Head of caudate nucleus (tissue), 42 donors: ENCODE results near the gene ASB3.
"Not testable (repeated sequence)": the region's sequence is repeated elsewhere in the genome, so short reads cannot be mapped to it uniquely, and the experiment has no call there.

Experiments used
- DNase-seq, 42 donors: peaks; one replicate each; pipeline versions ENCODE4 v3.0.0 to v3.0.0-alpha.2; 2020 to 2021; ENCODE audit warnings: mixed read lengths in 7 of 42
- intact Hi-C: fragments of 100-400 bp; cut with DNase I; formaldehyde crosslinking; loops from one replicate; pipeline ENCODE4 v1.15.0; 2022

ASB3 gene

DNA sequence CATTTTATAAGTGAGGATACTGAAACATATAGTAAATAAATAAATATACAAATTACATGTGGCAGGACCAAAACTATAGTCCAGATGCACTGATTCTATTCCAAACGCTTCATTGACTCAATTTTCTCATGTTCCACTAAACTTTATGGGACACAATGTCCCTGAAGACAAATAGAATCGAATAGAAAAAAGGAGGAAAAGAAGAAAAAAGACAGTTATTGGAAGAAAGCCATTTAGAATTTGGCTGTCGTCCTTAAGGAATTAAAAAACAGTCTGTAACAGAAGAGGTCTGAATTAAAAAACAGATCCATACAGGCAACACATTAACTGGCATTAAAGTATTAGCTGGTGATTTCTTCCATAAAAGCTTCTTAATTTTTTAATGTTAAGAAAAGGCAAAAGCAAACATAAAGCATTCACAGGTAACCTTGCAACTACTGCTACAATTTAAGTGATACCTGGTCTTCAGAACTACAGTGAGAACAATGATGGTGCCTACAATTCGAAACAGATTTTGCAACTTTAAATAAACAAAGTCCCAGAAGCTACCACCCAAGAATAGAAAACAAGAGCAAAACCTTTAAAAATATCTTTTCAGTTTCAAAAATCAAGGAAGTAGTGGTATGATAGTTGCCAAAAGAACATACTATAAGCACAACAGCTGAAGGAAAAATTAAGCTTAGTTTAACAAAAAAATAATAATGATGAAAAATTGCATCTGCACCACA is 36.5 kb downstream of the ASB3 start:
- DNase-seq, result no peak
- intact Hi-C loops, result no loop called here

GRCh38 chr2:53744395-53745065 is 42.2 kb downstream of the ASB3 start:
- intact Hi-C loops, result no loop called here
- DNase-seq, result no peak

DNA sequence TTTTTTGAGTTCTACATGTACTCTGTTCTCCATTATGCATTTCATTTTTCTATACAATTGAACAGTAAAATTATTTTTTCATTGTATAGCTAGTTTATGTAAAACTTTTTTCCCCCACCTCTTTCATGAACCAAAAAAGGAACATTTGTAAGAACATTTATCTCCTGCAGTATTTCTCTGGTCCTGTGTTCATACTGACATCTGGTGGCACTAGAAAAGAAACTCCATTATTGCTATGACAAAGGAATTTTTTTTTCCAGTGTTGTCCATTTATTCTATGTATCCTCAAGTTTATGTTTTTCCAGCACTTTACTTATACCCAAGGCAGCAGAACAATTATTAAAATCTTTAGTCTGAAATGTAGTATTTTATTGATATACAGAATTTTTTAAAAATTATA is 46.6 kb downstream of the ASB3 start:
- intact Hi-C loops, result no loop called here
- no peak for DNase-seq

GRCh38 chr2:53739032-53739431 is 47.7 kb downstream of the ASB3 start:
- intact Hi-C loops, result no loop called here
- DNase-seq, result no peak

DNA sequence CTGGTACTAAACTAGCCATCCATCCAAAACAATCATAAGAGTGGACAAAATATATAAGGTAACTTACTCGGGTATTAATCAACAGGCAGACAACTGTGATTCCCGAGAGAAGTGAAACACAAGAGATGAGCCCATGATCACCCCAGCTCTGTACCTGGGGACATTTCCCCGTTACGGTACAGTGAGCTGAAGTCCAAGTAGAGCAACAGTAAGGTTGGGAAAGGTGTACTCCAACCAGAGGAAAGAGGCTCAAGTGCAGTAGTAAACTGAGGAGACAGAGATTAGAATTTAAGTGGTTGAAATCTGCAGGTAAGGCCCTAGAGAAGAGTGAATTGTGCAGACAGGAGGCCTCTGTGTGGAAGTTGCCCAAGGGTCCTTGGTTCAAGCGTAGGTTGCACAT is 49.7 kb downstream of the ASB3 start:
- intact Hi-C loops, result no loop called here
- no peak for DNase-seq

DNA sequence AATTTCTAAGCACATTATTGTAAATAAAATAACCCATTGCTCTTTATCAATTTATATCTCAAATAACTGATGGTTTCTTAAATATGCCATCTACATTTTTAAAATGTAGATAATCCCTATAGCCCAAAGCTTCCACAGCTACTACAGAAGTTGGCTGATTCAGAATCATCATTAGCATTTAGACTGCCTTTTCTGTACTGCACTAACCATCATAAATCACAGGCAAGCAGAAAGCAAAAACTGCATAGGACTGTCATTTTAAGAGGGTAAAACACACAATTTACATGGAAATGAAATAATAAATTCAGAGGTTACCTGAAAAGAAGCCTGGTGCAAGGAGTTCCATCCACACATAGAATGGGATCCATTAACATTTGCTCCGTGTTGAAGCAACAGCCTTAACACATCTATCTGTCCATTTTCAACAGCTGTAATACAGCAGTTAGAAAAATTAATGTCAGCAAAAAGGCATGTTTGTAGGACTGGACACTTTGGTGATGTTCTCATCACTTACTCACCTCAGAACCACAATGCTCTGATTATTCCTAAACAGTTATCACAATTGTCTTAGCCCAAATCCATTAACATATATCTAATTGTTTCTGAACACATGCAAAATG is 57.5 kb downstream of the ASB3 start:
- intact Hi-C loops, result no loop called here
- DNase-seq, result no peak

DNA sequence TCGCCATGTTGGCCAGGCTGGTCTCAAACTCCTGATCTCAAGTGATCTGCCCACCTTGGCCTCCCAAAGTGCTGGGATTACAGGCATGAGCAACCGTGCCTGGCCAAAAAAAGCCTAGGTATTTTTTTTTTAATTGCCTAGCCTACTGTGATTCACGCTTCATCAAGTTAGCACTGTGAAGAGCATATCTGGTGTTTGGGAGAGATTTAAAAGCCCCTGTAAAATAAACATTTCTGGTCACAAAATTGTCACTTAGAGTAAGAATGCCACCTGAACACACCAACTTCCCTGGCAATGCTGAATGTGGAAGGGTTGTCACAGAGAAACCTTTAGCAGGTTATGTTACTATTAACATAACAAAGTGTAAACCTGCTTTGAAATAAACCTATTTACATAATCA is 58.8 kb downstream of the ASB3 start:
- no peak for DNase-seq

DNA sequence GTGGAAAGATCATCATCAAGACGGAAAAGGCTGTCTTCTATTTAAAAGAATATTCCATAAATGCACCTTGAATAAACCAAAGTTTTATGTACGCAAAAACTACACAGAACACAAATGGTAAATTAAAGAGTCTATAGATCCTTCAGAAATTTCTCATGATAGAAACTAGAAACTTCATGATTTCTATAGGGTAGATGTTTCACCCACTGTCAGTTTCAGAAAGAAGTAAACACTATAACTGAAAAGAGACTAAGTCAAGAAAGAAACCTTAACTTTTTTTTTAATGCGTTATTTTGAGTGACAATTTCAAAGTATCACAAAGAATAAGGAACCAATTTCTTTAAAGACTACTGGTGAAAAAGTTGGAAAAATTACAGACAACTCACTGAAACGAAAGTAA is 61.1 kb downstream of the ASB3 start:
- DNase-seq, result no peak
- intact Hi-C loops, result no loop called here

More for the DNA sequence above, 58.8 kb downstream of the ASB3 start:
- intact Hi-C loops, result no loop called here

- DNase-seq, result no peak
- intact Hi-C loops, result no loop called here
Observed at GRCh38 chr2:53724536-53724935, 62.2 kb downstream of the ASB3 start.

GRCh38 chr2:53720944-53721343 is 65.8 kb downstream of the ASB3 start:
- DNase-seq, intact Hi-C loops: not testable (repeated sequence)

DNA sequence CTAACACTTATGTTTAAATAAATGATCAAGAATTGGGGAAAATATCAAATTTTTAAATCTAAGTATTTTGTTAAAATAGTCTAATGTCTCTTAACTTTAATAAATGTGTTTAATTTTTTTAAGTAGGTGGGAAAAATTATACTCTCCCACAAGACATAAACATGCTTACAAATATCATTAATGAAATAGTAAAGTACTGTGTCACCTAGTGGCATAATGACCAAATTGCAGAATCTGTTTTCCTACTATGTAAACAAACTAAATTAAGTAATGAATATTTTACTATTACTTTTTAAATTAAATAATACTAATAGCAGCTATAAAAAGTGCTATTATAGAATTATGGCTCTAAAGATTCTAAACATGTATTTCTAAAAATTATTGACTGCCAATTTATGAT is 71.2 kb downstream of the ASB3 start:
- DNase-seq, result no peak
- intact Hi-C loops, result no loop called here

GRCh38 chr2:53711271-53711780 is 75.4 kb downstream of the ASB3 start:
- no peak for DNase-seq
- intact Hi-C loops, result no loop called here

DNA sequence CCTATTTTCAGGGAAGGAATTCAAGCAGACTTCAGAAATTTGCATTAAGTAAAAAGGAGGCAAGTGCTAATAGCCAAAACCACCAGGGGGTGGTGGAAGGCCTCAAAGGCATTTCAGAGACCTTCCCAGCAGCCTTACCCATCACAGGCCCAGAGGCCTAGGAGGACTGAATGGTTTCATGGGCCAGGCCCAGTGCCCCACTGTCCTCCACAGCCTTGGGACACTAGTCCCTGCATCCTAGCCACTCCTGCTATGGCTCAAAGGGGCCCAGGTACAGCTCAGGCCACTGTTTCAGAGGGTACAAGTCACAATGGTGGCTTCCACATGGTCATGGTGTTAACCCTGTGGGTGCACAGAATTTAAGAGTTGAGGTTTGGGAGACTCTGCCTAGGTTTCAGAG is 77.8 kb downstream of the ASB3 start:
- intact Hi-C loops, result no loop called here
- DNase-seq, result no peak

- DNase-seq, result no peak
- intact Hi-C loops, result no loop called here
Observed at GRCh38 chr2:53701221-53701620, 85.5 kb downstream of the ASB3 start.

DNA sequence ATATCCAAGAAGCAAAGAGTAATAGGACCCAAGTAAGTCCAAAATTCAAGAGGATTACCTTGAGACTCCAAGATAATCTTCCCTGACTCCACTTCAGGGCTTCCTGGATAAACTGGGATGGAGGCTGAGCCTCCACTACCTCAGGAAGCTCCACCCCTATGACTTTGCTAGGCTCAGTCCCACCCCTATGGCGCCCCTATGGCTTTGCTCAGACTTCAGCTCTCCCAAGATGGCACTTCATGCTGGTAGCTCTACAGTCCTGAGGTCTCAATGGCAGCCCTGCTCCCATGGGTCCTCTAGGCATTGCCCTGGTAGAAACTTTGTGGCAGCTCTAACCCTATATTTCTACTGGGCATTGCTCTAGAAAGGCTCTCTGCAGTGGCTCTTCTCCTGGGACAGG is 89.1 kb downstream of the ASB3 start:
- DNase-seq, result no peak
- intact Hi-C loops, result no loop called here

DNA sequence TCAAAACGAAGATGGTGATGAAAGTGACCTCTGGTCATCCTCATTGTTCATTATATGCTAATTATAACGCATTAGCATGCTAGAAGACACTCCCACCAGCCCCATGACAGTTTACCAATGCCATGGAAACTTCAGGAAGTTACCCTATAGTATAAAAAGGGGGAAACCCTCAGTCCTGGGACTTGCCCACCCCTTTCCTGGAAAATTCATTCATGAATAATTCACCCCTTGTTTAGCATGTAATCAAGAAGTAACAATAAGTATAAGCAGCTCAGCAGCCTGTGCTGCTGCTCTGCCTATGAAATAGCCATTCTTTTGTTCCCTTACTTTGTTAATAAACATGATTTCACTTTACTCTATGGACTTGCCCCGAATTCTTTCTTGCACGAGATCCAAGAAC is 89.7 kb downstream of the ASB3 start:
- DNase-seq, result no peak
- intact Hi-C loops, result no loop called here

DNA sequence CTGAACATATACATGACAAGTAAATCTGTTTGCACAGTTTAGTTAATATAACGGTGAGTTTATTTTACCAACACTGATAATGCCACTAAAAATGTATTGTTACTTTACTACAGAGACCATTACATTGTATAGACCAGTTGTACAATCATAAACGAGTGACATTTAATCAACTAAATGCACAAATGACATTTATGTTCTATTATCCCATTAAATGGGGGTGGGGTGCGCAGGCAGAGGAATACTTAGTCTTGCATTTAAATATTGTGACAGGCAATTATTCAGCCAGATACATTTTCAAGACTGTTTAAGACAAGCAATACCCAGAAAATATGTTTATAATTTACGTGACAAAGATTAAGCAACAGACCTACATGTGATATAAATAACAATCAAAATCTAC is 91.2 kb downstream of the ASB3 start:
- intact Hi-C loops, result no loop called here
- no peak for DNase-seq

DNA sequence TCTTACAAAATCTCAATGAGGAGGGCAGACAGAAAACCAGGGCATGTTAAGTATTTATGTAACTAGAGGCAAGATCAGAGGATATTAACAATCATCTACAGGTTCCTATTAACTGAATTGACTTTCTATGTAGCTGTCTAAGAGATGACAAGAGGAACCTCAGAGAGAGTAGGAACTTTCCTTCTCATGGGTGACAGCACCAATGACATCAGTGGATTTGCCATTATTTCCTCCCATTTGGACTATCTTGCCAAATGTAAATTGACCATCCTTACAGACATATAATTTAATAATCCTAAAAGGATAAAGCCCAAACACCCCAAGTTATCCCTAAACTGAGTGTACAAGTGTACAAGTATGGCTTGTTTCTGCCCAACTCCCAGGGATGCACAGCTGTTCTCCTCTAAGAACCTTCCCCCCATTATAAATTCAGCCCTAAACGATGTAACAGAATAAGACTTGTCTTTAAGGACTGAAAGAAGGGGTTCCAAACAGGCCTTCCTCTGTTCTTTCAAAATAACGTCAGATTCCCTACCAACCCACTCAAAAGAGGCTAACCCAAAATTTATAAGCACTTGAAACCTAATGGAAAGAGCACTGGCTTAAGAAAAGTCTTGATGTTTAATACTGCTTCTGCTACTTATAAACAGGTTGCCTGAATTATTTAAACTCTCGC is 92.5 kb downstream of the ASB3 start:
- DNase-seq, result no peak
- intact Hi-C loops, result no loop called here

- no peak for DNase-seq
- intact Hi-C loops, result no loop called here
Observed at GRCh38 chr2:53690876-53691275, 95.9 kb downstream of the ASB3 start.
